Left lung (tissue), 14 donors: ENCODE data around the gene NGB. TPM values are rescaled to one million over a fixed set of nuclear protein-coding genes. Genes with fewer than 3 reads are reported as not detected.
A peak's percentile ranks its signal among the peaks of the same experiment; 100 is the strongest.
"Not testable (repeated sequence)": the region's sequence is repeated elsewhere in the genome, so short reads cannot be mapped to it uniquely, and the experiment has no call there.

Source experiments
- ATAC-seq: fragments of 200-7000 bp; cut with Tn5 transposase; one replicate; pipeline ENCODE4 v1.9.1; 2020; ENCODE audit warnings: moderate library complexity
- DNase-seq, 4 donors: peaks; one replicate each; pipeline ENCODE4 v3.0.0-alpha.2; 2013 to 2020
- H3K27ac ChIP-seq, 2 donors: fragments of 200-600 bp; sonication (generic) in 1 of 2; one replicate each; pipeline versions ENCODE4 v1.5.0 to v1.8.0; 2020 to 2021
- H3K27me3 ChIP-seq, 2 donors: fragments of 200-600 bp; sonication (generic) in 1 of 2; one replicate each; pipeline versions ENCODE4 v1.5.0 to v1.8.0; 2020 to 2021
- H3K36me3 ChIP-seq, 2 donors: fragments of 200-600 bp; sonication (generic) in 1 of 2; one replicate each; pipeline versions ENCODE4 v1.5.0 to v1.8.0; 2020 to 2021
- H3K4me1 ChIP-seq, 2 donors: fragments of 200-600 bp; one replicate each; pipeline ENCODE4 v1.8.0; 2021
- H3K4me3 ChIP-seq, 2 donors: fragments of 200-600 bp; sonication (generic) in 1 of 2; one replicate each; pipeline versions ENCODE4 v1.5.0 to v1.8.0; 2020 to 2021; ENCODE audit warnings: mild to moderate bottlenecking in 1 of 2
- H3K9me3 ChIP-seq, 2 donors: fragments of 200-600 bp; sonication (generic) in 1 of 2; one replicate each; pipeline versions ENCODE4 v1.5.0 to v1.8.0; 2020 to 2021
- CTCF ChIP-seq, 2 donors: fragments of 200-600 bp; sonication (generic) in 1 of 2; IDR thresholded peaks; one replicate each; pipeline versions ENCODE4 v1.5.0 to v1.8.0; 2021; ENCODE audit warnings: antibody characterized with exemption in 2 of 2
- intact Hi-C, 2 donors: fragments of 100-400 bp; cut with DNase I; formaldehyde crosslinking; loops; one replicate each; pipeline versions ENCODE4 v1.11.2 to v1.14.2; 2022
- long read RNA-seq, 12 donors: library from polyadenylated mRNA in 2 of 12; unstranded in 2 of 12; transcript quantifications; one replicate each; pipeline ENCODE4 v2.0.0 and lab custom pipeline, GENCODE V29; 2019 to 2026
- polyA plus RNA-seq, 6 donors: library from polyadenylated mRNA; unstranded; fragments of 120-200 nt; gene quantifications; one replicate each; pipeline ENCODE4 v1.2.1, GENCODE V29; 2013; ENCODE audit not compliant: insufficient read length in 6 of 6
- total RNA-seq, 2 donors: library from RNA; stranded (reverse); fragmentation: NEBNext Ultra II Directional; extraction: Animal tissue kit (Norgen Biotek cat#: 25700); gene quantifications; one replicate each; pipeline ENCODE4 v1.2.1, GENCODE V29; 2021
- donor health status: DM: no; HTN: yes; CAD: no.
- donor health status: DM: no; HTN: no; CAD: no.

NGB gene
- total RNA-seq (not detected), polyA plus RNA-seq (not detected)
- long read RNA-seq, donor 1: 0 reads
- long read RNA-seq, donor 2: 0 reads
- long read RNA-seq, donor 3: 0 reads
- long read RNA-seq, donor 4: 0 reads
- long read RNA-seq, donor 5: 0 reads
- long read RNA-seq, donor 6: 0 reads
- long read RNA-seq, donor 7: 0 reads
- long read RNA-seq, donor 8: 0 reads
- long read RNA-seq, donor 9: 0 reads
- long read RNA-seq, donor 10: 0 reads
- long read RNA-seq, donor 11: 0 reads
- long read RNA-seq, donor 12: 0 reads

- H3K9me3 ChIP-seq: peaks cover 0 to 8% of the 10 kb centered on the region in 2 donors
- no peak for TF ChIP-seq CTCF (IDR thresholded peaks at IDR 0.05)
- peaks cover 0 to 6% of the 10 kb centered on the region in 2 donors for H3K36me3 ChIP-seq
- DNase-seq (no peak), ATAC-seq (no peak)
- peaks cover 18 to 50% of the 10 kb centered on the region in 2 donors for H3K27me3 ChIP-seq
- H3K4me1 ChIP-seq: no peaks in the 10 kb centered on the region
- H3K4me3 ChIP-seq: no peak within 1 kb of the TSS
- no peak within 1 kb of the TSS for H3K27ac ChIP-seq
- intact Hi-C loops: no loop called here
Measured at GRCh38 chr14:77271113-77271710, at the start of gene NGB. NGB (minus strand) TSS chr14:77271206; CDS start chr14:77270937, 269 bp downstream.

- Histone ChIP-seq H3K27me3 (no peaks in the 10 kb centered on the region), H3K4me1 (peaks cover 0 to 25% of the 10 kb centered on the region in 2 donors), H3K36me3 (no peaks in the 10 kb centered on the region), H3K9me3 (no peaks in the 10 kb centered on the region), H3K27ac (peak within 1 kb of the TSS; percentile 98 to 99), H3K4me3 (peak within 1 kb of the TSS; percentile 97 to 99)
- ATAC-seq (peak; percentile 79), DNase-seq (peak; percentile 88 to 97 (median 94))
- TF ChIP-seq CTCF (IDR thresholded peaks at IDR 0.05): peak; percentile 15 to 52
- intact Hi-C loops: no loop called here
Measured at GRCh38 chr14:77320238-77320935, 49.4 kb upstream of the NGB start, which contains the start of gene POMT2. POMT2 (minus strand) TSS chr14:77320883; CDS start chr14:77320681, 202 bp downstream.

- DNase-seq (no peak), ATAC-seq (no peak)
- no peak overlapping the region for H3K4me3 ChIP-seq
- peaks cover 0 to 26% of the 10 kb centered on the region in 2 donors for H3K4me1 ChIP-seq
- intact Hi-C loops: loop anchor here in 1 of 2 donors (10.0 kb wide), 1 partner anchor 165 kb away; no protein-coding TSS in a partner anchor
- H3K36me3 ChIP-seq: no peaks in the 10 kb centered on the region
- TF ChIP-seq CTCF (IDR thresholded peaks at IDR 0.05): no peak
- no peaks in the 10 kb centered on the region for H3K9me3 ChIP-seq
- H3K27me3 ChIP-seq: no peaks in the 10 kb centered on the region
- no peak overlapping the region for H3K27ac ChIP-seq
Measured at GRCh38 chr14:77319422-77319821, 48.4 kb upstream of the NGB start.

GRCh38 chr14:77318756-77319155, 47.8 kb upstream of the NGB start:
- H3K36me3 ChIP-seq, H3K27ac ChIP-seq, H3K27me3 ChIP-seq, H3K4me3 ChIP-seq, H3K9me3 ChIP-seq, DNase-seq, ATAC-seq: not testable (repeated sequence)
- H3K4me1 ChIP-seq: peaks cover 0 to 26% of the 10 kb centered on the region in 2 donors
- intact Hi-C loops: loop anchor here in 1 of 2 donors (10.0 kb wide), 1 partner anchor 164 kb away; no protein-coding TSS in a partner anchor

- H3K36me3 ChIP-seq: no peaks in the 10 kb centered on the region
- DNase-seq (no peak), ATAC-seq (no peak)
- H3K4me1 ChIP-seq: peaks cover 0 to 26% of the 10 kb centered on the region in 2 donors
- intact Hi-C loops: loop anchor here in 1 of 2 donors (10.0 kb wide), 1 partner anchor 163 kb away; no protein-coding TSS in a partner anchor
- H3K9me3 ChIP-seq: no peaks in the 10 kb centered on the region
- H3K4me3 ChIP-seq: no peak overlapping the region
- H3K27ac ChIP-seq: no peak overlapping the region
- TF ChIP-seq CTCF (IDR thresholded peaks at IDR 0.05): no peak
- H3K27me3 ChIP-seq: no peaks in the 10 kb centered on the region
Measured at GRCh38 chr14:77318006-77318553, 47.1 kb upstream of the NGB start.
